ENCODE measurements around the gene SND1.

DNA sequence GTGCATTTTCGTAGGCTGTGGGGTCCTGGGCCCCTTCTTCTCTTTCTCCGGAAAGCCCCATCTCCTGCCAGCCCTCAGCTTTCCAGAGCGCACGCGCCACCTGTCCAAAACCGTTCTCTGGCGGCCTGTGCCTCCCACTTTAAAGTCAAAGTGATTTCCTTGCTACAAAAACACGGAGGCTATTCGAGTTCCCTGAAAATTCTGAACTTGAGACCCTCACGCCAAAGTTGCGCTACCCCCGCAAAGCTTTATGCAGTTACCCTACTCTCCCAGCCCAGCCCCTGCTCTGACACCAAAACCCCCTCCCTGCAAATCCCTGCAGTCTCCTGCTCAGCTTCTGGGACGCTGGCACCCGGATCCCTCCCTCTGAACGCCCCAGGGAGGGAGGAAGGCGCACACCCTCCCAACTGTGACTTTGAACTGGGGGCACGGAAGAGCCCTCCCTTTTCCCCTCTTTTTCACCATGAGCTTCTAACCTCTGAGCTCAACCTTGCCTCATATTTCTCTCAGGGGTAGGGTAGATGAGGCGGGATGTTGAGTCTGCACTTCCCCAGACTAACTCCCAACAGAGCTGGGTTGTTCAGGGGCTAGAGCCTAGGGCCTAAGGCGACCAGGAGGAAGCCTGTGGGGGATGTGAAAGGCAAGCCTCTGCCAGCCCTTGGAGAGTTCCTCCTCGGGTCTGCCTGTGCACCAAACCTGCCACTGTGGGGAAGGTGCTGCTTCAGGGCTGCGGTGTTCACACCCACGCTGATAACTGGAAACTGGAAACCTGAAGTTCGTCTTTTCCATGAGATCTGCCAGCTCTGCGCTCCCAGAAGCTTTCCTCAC, 31.4 kb upstream of the SND1 start:
- TF ChIP-seq, protein P1, sequence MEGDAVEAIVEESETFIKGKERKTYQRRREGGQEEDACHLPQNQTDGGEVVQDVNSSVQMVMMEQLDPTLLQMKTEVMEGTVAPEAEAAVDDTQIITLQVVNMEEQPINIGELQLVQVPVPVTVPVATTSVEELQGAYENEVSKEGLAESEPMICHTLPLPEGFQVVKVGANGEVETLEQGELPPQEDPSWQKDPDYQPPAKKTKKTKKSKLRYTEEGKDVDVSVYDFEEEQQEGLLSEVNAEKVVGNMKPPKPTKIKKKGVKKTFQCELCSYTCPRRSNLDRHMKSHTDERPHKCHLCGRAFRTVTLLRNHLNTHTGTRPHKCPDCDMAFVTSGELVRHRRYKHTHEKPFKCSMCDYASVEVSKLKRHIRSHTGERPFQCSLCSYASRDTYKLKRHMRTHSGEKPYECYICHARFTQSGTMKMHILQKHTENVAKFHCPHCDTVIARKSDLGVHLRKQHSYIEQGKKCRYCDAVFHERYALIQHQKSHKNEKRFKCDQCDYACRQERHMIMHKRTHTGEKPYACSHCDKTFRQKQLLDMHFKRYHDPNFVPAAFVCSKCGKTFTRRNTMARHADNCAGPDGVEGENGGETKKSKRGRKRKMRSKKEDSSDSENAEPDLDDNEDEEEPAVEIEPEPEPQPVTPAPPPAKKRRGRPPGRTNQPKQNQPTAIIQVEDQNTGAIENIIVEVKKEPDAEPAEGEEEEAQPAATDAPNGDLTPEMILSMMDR (IDR thresholded peaks at IDR 0.05), result no peak
- TF ChIP-seq POLR2A (IDR thresholded peaks at IDR 0.05), result no peak
